GM23338 (cell line): ENCODE data around the gene LIFR. TPM values are rescaled to one million over a fixed set of nuclear protein-coding genes. Genes with fewer than 3 reads are reported as not detected.

Source experiments
- ATAC-seq: fragments of 200-7000 bp; cut with Tn5 transposase; 3 replicates; pipeline ENCODE4 v1.9.1; 2020
- DNase-seq: peaks from one replicate; pipeline ENCODE4 v3.0.0-alpha.2; 2015; ENCODE audit warnings: low spot score
- H2AFZ ChIP-seq: fragments of 200-600 bp; sonication (generic); 2 replicates; pipeline ENCODE4 v1.8.0; 2016; ENCODE audit warnings: antibody characterized with exemption, mild to moderate bottlenecking, moderate library complexity
- H3F3A ChIP-seq: fragments of 200-600 bp; sonication (generic); replicated peaks from 2 replicates; pipeline ENCODE4 v1.8.0; 2017; ENCODE audit warnings: antibody characterized with exemption, mixed run types, low read depth
- H3K27ac ChIP-seq: fragments of 200-600 bp; sonication (generic); 2 replicates; pipeline ENCODE4 v1.6.1; 2016; ENCODE audit warnings: low read depth
- H3K27me3 ChIP-seq: fragments of 200-600 bp; sonication (generic); 2 replicates; pipeline ENCODE4 v1.8.0; 2016; ENCODE audit warnings: mild to moderate bottlenecking, mixed run types, moderate library complexity; ENCODE audit not compliant: insufficient read depth
- H3K36me3 ChIP-seq: fragments of 200-600 bp; sonication (generic); 2 replicates; pipeline ENCODE4 v1.8.0; 2016; ENCODE audit warnings: mild to moderate bottlenecking; ENCODE audit not compliant: insufficient read depth
- H3K4me1 ChIP-seq: fragments of 200-600 bp; sonication (generic); 2 replicates; pipeline ENCODE4 v1.8.0; 2016; ENCODE audit warnings: mild to moderate bottlenecking, moderate library complexity; ENCODE audit not compliant: insufficient read depth
- H3K4me2 ChIP-seq: fragments of 200-600 bp; sonication (generic); 2 replicates; pipeline ENCODE4 v1.7.1; 2017; ENCODE audit warnings: mixed run types
- H3K4me3 ChIP-seq: fragments of 200-600 bp; sonication (generic); 2 replicates; pipeline ENCODE4 v1.6.1; 2016; ENCODE audit warnings: mixed run types
- H3K79me2 ChIP-seq: fragments of 200-600 bp; sonication (generic); replicated peaks from 2 replicates; pipeline ENCODE4 v1.8.0; 2017; ENCODE audit warnings: mild to moderate bottlenecking; ENCODE audit not compliant: insufficient read depth
- H3K9me2 ChIP-seq: fragments of 200-600 bp; sonication (generic); 2 replicates; pipeline ENCODE4 v1.8.0; 2017; ENCODE audit not compliant: insufficient read depth
- H4K20me1 ChIP-seq: fragments of 200-600 bp; sonication (generic); replicated peaks from 2 replicates; pipeline ENCODE4 v1.8.0; 2017; ENCODE audit warnings: mild to moderate bottlenecking; ENCODE audit not compliant: insufficient read depth
- H3K27ac Mint-ChIP-seq: 2 replicates; pipeline ENCODE4 v1.8.0; 2020; ENCODE audit warnings: inconsistent platforms, mild to moderate bottlenecking, moderate library complexity, mixed read lengths
- H3K27me3 Mint-ChIP-seq: 3 replicates; pipeline ENCODE4 v1.8.0; 2022; ENCODE audit warnings: low read depth, mild to moderate bottlenecking, moderate library complexity, mixed read lengths, inconsistent platforms; ENCODE audit not compliant: insufficient read depth, poor library complexity
- H3K36me3 Mint-ChIP-seq: 3 replicates; pipeline ENCODE4 v1.8.0; 2021; ENCODE audit warnings: low read depth, mild to moderate bottlenecking, inconsistent platforms, moderate library complexity, mixed read lengths
- H3K4me1 Mint-ChIP-seq: 3 replicates; pipeline ENCODE4 v1.8.0; 2020; ENCODE audit warnings: mild to moderate bottlenecking, inconsistent platforms, mixed read lengths
- H3K4me3 Mint-ChIP-seq: 3 replicates; pipeline ENCODE4 v1.8.0; 2021; ENCODE audit warnings: moderate library complexity, mild to moderate bottlenecking, inconsistent platforms, mixed read lengths
- H3K9me3 Mint-ChIP-seq: 3 replicates; pipeline ENCODE4 v1.8.0; 2020; ENCODE audit warnings: moderate library complexity, mild to moderate bottlenecking, inconsistent platforms, mixed read lengths
- CREB1 ChIP-seq: fragments of 250-450 bp; sonication (Bioruptor Pico); IDR thresholded peaks from 2 replicates; pipeline ENCODE4 v1.5.0; 2020; ENCODE audit warnings: low read depth, mild to moderate bottlenecking, moderate library complexity
- EZH2 ChIP-seq: fragments of 200-600 bp; sonication (generic); IDR thresholded peaks from one replicate; pipeline ENCODE4 v1.8.0; 2017; ENCODE audit warnings: antibody characterized with exemption, mild to moderate bottlenecking, low read depth; ENCODE audit not compliant: unreplicated experiment
- EZH2phosphoT487 ChIP-seq: fragments of 200-600 bp; sonication (generic); IDR thresholded peaks from one replicate; pipeline ENCODE4 v1.8.1; 2018; ENCODE audit warnings: antibody characterized with exemption; ENCODE audit not compliant: unreplicated experiment
- JUNB ChIP-seq: IDR thresholded peaks from one replicate; pipeline ENCODE4 v1.6.1; 2016; ENCODE audit warnings: antibody characterized with exemption; ENCODE audit not compliant: unreplicated experiment
- NANOG ChIP-seq: IDR thresholded peaks from 2 replicates; pipeline ENCODE4 v1.6.1; 2016; ENCODE audit warnings: antibody characterized with exemption, borderline replicate concordance
- POLR2AphosphoS5 ChIP-seq: IDR thresholded peaks from 2 replicates; pipeline ENCODE4 v1.6.1; 2016; ENCODE audit warnings: antibody characterized with exemption, low read depth
- ZNF114 ChIP-seq: fragments of 250-450 bp; sonication (Bioruptor Pico); IDR thresholded peaks from 2 replicates; pipeline ENCODE4 v1.5.0; 2020; ENCODE audit warnings: mild to moderate bottlenecking, moderate library complexity
- ZNF331 ChIP-seq: fragments of 250-450 bp; sonication (Bioruptor Pico); IDR thresholded peaks from 2 replicates; pipeline ENCODE4 v1.5.0; 2020; ENCODE audit warnings: low read depth, mild to moderate bottlenecking, moderate library complexity
- polyA plus RNA-seq: library from polyadenylated mRNA; unstranded; fragments of >200 nt; fragmentation: Nextera tagmentation; extraction: Ambion mirVana; gene quantifications from 2 replicates; pipeline ENCODE4 v1.2.1, GENCODE V29; 2016
- total RNA-seq: library from RNA; depleted of rRNA; stranded (reverse); fragments of >200 nt; shearing (Covaris generic); gene quantifications from 2 replicates; pipeline ENCODE4 v1.2.3, GENCODE V29; 2014
- TF ChIP-seq, protein P1 (sequence below): fragments of 250-450 bp; sonication (Bioruptor Pico); IDR thresholded peaks from 2 replicates; pipeline ENCODE4 v1.5.0; 2020; ENCODE audit warnings: mild to moderate bottlenecking, moderate library complexity
- TF ChIP-seq, protein P2 (sequence below): IDR thresholded peaks from 2 replicates; pipeline ENCODE4 v1.6.1; 2016; ENCODE audit warnings: antibody characterized with exemption

Gene LIFR
- total and polyA plus RNA-seq, 2 experiments from 2014 or later, result 11.0 to 25.2 TPM

DNA sequence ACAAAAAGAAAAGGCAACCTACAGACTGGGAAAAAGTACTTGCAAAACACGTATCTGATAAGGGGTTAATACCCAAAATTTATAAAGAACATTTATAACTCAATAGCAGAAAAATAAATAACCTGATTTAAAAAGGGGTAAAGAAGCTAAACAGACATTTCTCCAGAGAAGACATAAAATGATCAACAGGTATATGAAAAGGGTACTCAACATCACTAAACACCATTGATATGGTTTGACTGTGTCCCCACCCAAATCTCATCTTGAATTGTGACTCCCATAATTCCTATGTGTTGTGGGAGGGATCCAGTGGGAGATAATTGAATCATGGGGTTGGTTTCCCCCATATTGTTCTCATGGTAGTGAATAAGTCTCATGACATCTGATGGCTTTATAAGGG lies 27.1 kb upstream of the LIFR start:
- H3K4me2 ChIP-seq, result no peak overlapping the region
- no peaks in the 10 kb centered on the region for H3K79me2 ChIP-seq
- Mint-ChIP-seq H3K4me1 (peaks cover 13% of the 10 kb centered on the region), H3K27ac (no peak overlapping the region), H3K27me3 (peaks cover 2% of the 10 kb centered on the region), H3K4me3 (no peak overlapping the region), H3K36me3 (no peaks in the 10 kb centered on the region), H3K9me3 (no peaks in the 10 kb centered on the region)
- H3K27me3 ChIP-seq, result no peaks in the 10 kb centered on the region
- TF ChIP-seq POLR2AphosphoS5, result no peak
- no peak overlapping the region for H3K27ac ChIP-seq
- no peaks in the 10 kb centered on the region for H3K36me3 ChIP-seq
- H4K20me1 ChIP-seq, result no peaks in the 10 kb centered on the region
- no peak overlapping the region for H3K4me3 ChIP-seq
- DNase-seq (no peak), ATAC-seq (no peak)
- H3F3A ChIP-seq, result no peaks in the 10 kb centered on the region
- H3K9me2 ChIP-seq, result 0 out of 2 replicates have a peak, but pooled peaks cover 2% of the 10 kb centered on the region
- no peak overlapping the region for H2AFZ ChIP-seq
- 0 out of 2 replicates have a peak, but pooled peaks cover 4% of the 10 kb centered on the region for H3K4me1 ChIP-seq

DNA sequence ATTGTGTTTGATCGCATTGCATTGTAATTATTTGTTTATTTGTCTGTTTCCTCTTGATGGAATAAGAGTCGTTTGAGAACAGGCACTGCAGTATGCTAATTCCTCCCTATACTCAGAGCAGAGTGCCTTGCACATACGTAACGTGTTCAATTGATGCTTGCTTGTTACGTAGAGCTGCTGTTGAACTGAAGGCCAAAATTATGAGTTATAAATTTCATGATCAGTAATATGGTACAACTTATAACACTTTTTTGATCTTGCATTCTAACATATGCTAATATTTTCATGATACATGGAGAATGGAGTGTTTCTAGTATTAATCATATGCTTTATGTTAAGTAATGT lies 26.5 kb upstream of the LIFR start:
- Mint-ChIP-seq H3K9me3 (no peaks in the 10 kb centered on the region), H3K36me3 (no peaks in the 10 kb centered on the region), H3K27me3 (peaks cover 2% of the 10 kb centered on the region), H3K27ac (no peak overlapping the region), H3K4me1 (peaks cover 13% of the 10 kb centered on the region), H3K4me3 (no peak overlapping the region)
- no peak for ATAC-seq
- Histone ChIP-seq H4K20me1 (no peaks in the 10 kb centered on the region), H3K4me2 (no peak overlapping the region), H3K27ac (no peak overlapping the region), H3K27me3 (no peaks in the 10 kb centered on the region), H2AFZ (peak overlapping the region; percentile 78; the same call in 1 of the 2 replicates), H3K4me3 (no peak overlapping the region), H3K36me3 (no peaks in the 10 kb centered on the region), H3K79me2 (no peaks in the 10 kb centered on the region), H3F3A (no peaks in the 10 kb centered on the region), H3K4me1 (0 out of 2 replicates have a peak, but pooled peaks cover 4% of the 10 kb centered on the region), H3K9me2 (0 out of 2 replicates have a peak, but pooled peaks cover 3% of the 10 kb centered on the region)
- TF ChIP-seq JUNB (no peak), EZH2phosphoT487 (no peak)
- no peak for DNase-seq

DNA sequence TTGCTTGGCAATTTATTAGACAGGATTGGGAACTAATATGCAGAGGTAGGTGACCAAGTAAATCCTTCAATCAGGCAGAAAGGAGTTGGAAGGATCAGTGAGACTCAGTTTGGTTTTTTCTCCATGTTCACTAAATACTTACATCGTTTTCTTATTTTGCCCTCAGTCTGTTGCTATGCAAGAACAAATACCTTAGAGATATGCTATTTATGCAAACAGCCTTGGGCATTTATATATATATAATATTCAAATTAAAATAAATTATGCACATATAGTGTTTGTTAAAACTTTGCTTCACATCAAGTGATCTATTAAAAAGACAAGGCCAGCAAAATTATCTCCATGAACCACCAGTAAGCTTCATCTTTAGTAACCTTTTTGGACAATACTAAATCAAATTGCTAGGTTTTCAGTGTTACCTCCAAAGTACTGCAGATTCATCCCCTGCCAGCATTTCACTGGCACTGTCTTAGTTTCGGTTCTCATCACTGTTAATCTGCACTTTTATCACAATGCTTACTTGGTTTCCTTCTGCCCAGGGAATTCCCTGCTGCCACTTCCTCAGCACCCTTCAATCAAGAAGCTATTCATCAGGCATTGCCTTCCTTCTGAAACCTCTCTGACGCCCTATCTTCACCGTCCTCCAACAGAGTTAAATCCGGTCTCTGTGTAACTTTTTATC lies 26.0 kb upstream of the LIFR start:
- Mint-ChIP-seq H3K4me3 (no peak overlapping the region), H3K36me3 (no peaks in the 10 kb centered on the region), H3K4me1 (peaks cover 13% of the 10 kb centered on the region), H3K27ac (no peak overlapping the region), H3K9me3 (no peaks in the 10 kb centered on the region), H3K27me3 (peaks cover 3% of the 10 kb centered on the region)
- Histone ChIP-seq H3K9me2 (0 out of 2 replicates have a peak, but pooled peaks cover 3% of the 10 kb centered on the region), H3K79me2 (no peaks in the 10 kb centered on the region), H4K20me1 (no peaks in the 10 kb centered on the region), H2AFZ (peak overlapping the region; percentile 78), H3K4me3 (no peak overlapping the region), H3K4me2 (0 out of 2 replicates have a peak overlapping the region, but pooled peaks have one; percentile 20), H3K27ac (no peak overlapping the region), H3K27me3 (no peaks in the 10 kb centered on the region), H3K36me3 (no peaks in the 10 kb centered on the region), H3K4me1 (0 out of 2 replicates have a peak, but pooled peaks cover 4% of the 10 kb centered on the region), H3F3A (no peaks in the 10 kb centered on the region)
- DNase-seq (no peak), ATAC-seq (no peak)
- TF ChIP-seq EZH2phosphoT487 (no peak), CREB1 (CRISPR knock-in tag) (no peak), NANOG (no peak), ZNF331 (CRISPR knock-in tag) (no peak), ZNF114 (CRISPR knock-in tag) (no peak), EZH2 (no peak)
- TF ChIP-seq, protein P1, sequence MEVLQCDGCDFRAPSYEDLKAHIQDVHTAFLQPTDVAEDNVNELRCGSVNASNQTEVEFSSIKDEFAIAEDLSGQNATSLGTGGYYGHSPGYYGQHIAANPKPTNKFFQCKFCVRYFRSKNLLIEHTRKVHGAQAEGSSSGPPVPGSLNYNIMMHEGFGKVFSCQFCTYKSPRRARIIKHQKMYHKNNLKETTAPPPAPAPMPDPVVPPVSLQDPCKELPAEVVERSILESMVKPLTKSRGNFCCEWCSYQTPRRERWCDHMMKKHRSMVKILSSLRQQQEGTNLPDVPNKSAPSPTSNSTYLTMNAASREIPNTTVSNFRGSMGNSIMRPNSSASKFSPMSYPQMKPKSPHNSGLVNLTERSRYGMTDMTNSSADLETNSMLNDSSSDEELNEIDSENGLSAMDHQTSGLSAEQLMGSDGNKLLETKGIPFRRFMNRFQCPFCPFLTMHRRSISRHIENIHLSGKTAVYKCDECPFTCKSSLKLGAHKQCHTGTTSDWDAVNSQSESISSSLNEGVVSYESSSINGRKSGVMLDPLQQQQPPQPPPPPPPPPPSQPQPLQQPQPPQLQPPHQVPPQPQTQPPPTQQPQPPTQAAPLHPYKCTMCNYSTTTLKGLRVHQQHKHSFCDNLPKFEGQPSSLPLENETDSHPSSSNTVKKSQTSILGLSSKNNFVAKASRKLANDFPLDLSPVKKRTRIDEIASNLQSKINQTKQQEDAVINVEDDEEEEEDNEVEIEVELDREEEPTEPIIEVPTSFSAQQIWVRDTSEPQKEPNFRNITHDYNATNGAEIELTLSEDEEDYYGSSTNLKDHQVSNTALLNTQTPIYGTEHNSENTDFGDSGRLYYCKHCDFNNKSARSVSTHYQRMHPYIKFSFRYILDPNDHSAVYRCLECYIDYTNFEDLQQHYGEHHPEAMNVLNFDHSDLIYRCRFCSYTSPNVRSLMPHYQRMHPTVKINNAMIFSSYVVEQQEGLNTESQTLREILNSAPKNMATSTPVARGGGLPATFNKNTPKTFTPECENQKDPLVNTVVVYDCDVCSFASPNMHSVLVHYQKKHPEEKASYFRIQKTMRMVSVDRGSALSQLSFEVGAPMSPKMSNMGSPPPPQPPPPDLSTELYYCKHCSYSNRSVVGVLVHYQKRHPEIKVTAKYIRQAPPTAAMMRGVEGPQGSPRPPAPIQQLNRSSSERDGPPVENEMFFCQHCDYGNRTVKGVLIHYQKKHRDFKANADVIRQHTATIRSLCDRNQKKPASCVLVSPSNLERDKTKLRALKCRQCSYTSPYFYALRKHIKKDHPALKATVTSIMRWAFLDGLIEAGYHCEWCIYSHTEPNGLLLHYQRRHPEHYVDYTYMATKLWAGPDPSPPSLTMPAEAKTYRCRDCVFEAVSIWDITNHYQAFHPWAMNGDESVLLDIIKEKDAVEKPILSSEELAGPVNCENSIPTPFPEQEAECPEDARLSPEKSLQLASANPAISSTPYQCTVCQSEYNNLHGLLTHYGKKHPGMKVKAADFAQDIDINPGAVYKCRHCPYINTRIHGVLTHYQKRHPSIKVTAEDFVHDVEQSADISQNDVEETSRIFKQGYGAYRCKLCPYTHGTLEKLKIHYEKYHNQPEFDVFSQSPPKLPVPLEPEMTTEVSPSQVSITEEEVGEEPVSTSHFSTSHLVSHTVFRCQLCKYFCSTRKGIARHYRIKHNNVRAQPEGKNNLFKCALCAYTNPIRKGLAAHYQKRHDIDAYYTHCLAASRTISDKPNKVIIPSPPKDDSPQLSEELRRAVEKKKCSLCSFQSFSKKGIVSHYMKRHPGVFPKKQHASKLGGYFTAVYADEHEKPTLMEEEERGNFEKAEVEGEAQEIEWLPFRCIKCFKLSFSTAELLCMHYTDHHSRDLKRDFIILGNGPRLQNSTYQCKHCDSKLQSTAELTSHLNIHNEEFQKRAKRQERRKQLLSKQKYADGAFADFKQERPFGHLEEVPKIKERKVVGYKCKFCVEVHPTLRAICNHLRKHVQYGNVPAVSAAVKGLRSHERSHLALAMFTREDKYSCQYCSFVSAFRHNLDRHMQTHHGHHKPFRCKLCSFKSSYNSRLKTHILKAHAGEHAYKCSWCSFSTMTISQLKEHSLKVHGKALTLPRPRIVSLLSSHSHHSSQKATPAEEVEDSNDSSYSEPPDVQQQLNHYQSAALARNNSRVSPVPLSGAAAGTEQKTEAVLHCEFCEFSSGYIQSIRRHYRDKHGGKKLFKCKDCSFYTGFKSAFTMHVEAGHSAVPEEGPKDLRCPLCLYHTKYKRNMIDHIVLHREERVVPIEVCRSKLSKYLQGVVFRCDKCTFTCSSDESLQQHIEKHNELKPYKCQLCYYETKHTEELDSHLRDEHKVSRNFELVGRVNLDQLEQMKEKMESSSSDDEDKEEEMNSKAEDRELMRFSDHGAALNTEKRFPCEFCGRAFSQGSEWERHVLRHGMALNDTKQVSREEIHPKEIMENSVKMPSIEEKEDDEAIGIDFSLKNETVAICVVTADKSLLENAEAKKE (CRISPR knock-in tag), result no peak
- TF ChIP-seq, protein P2, sequence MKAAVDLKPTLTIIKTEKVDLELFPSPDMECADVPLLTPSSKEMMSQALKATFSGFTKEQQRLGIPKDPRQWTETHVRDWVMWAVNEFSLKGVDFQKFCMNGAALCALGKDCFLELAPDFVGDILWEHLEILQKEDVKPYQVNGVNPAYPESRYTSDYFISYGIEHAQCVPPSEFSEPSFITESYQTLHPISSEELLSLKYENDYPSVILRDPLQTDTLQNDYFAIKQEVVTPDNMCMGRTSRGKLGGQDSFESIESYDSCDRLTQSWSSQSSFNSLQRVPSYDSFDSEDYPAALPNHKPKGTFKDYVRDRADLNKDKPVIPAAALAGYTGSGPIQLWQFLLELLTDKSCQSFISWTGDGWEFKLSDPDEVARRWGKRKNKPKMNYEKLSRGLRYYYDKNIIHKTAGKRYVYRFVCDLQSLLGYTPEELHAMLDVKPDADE, result no peak
